Heart left ventricle (tissue), 13 donors: ENCODE results near the gene MAP4K5.

Source experiments
- POLR2A ChIP-seq, 2 donors: fragments of 450-650 bp; IDR thresholded peaks; one replicate each; pipeline ENCODE4 v1.6.1; 2017; ENCODE audit warnings: antibody characterized with exemption in 2 of 2, mild to moderate bottlenecking in 2 of 2, moderate library complexity in 2 of 2
- TF ChIP-seq, protein P1 (sequence below), 12 donors: fragments of 200-600 bp; sonication (generic) in 4 of 12; IDR thresholded peaks; one replicate each; pipeline versions ENCODE4 v1.5.0 to v1.8.0; 2018 to 2022; ENCODE audit warnings: antibody characterized with exemption in 12 of 12, mild to moderate bottlenecking in 5 of 12
- donor health status: ischemic (EF 13 %, LVEDD 7.1; RV severe dilation, severe dysfunction).
- donor health status: DM: no; HTN: yes; CAD: no.
- donor health status: DM: no; HTN: no; CAD: no.
- donor health status: ischemic (EF 25% LVEDD 6.9; RV normal size, moderate dysfunction).
- donor health status: ischemic (EF 25% LVEDD 5.7; RV mildly dilated, moderate dysfunction).
- donor health status: ischemic (EF 35%, LVEDD 5.7; RV mildly dilated, moderate dysfunction).
- donor health status: nonischemic (EF 11% LVEDD 7.7; RV severe dilation, severe dysfunction).
- donor health status: DM: yes; HTN: yes; CAD: no.
- donor health status: PGD.
- donor health status: ischemic (EF 29% LVEDD 5.4; RV normal size, mild dysfunction).
- donor health status: nonischemic (EF 23%, LVEDD 6.1; RV moderate dilation, normal function).

DNA sequence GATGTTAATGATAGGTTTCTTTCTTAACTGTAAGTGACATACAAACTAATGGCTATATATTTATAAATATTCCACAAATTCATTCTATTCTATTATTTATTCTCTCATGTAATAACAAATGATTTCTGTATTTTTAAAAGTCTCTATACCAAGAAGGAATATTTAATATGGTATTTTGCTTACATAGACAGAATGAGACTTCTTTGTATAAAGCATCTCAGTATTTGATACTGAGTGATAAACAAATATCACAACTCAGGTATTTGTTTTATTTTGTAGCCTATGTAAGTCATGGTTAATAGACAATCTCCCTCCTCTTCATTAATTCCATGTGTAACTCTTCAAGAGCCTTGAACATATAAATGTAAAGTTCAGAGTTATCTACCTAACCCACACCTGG is 45.6 kb upstream of the MAP4K5 start:
- no peak for TF ChIP-seq POLR2A (IDR thresholded peaks at IDR 0.05)
- TF ChIP-seq, protein P1, sequence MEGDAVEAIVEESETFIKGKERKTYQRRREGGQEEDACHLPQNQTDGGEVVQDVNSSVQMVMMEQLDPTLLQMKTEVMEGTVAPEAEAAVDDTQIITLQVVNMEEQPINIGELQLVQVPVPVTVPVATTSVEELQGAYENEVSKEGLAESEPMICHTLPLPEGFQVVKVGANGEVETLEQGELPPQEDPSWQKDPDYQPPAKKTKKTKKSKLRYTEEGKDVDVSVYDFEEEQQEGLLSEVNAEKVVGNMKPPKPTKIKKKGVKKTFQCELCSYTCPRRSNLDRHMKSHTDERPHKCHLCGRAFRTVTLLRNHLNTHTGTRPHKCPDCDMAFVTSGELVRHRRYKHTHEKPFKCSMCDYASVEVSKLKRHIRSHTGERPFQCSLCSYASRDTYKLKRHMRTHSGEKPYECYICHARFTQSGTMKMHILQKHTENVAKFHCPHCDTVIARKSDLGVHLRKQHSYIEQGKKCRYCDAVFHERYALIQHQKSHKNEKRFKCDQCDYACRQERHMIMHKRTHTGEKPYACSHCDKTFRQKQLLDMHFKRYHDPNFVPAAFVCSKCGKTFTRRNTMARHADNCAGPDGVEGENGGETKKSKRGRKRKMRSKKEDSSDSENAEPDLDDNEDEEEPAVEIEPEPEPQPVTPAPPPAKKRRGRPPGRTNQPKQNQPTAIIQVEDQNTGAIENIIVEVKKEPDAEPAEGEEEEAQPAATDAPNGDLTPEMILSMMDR (IDR thresholded peaks at IDR 0.05), result no peak
